ENCODE results near the gene DIAPH2.

- TF ChIP-seq, protein P1, sequence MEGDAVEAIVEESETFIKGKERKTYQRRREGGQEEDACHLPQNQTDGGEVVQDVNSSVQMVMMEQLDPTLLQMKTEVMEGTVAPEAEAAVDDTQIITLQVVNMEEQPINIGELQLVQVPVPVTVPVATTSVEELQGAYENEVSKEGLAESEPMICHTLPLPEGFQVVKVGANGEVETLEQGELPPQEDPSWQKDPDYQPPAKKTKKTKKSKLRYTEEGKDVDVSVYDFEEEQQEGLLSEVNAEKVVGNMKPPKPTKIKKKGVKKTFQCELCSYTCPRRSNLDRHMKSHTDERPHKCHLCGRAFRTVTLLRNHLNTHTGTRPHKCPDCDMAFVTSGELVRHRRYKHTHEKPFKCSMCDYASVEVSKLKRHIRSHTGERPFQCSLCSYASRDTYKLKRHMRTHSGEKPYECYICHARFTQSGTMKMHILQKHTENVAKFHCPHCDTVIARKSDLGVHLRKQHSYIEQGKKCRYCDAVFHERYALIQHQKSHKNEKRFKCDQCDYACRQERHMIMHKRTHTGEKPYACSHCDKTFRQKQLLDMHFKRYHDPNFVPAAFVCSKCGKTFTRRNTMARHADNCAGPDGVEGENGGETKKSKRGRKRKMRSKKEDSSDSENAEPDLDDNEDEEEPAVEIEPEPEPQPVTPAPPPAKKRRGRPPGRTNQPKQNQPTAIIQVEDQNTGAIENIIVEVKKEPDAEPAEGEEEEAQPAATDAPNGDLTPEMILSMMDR (IDR thresholded peaks at IDR 0.05) = no peak
- TF ChIP-seq POLR2A (IDR thresholded peaks at IDR 0.05) (no peak), EP300 (IDR thresholded peaks at IDR 0.05; ENCODE audit: low read depth) (no peak), POLR2AphosphoS5 (IDR thresholded peaks at IDR 0.05) (no peak)
Observed at GRCh38 chrX:97637289-97637688, 952.6 kb downstream of the DIAPH2 start.
